ENCODE data around the gene PAPPA2.

Gene PAPPA2

GRCh38 chr1:176852124-176852523 is 389.1 kb downstream of the PAPPA2 start:
- H3K27ac ChIP-seq (ENCODE audit: low read depth, low read length, poor library complexity, severe bottlenecking), result no peak overlapping the region
- TF ChIP-seq EZH2 (IDR thresholded peaks at IDR 0.05; ENCODE audit: borderline replicate concordance, low read length), result no peak
- TF ChIP-seq CTCF (IDR thresholded peaks at IDR 0.05; ENCODE audit: low read length), result no peak
- H3K9me2 ChIP-seq (ENCODE audit: low read depth, low read length), result no peaks in the 10 kb centered on the region
- H3K9me3 ChIP-seq (ENCODE audit: low read length), result no peaks in the 10 kb centered on the region
- no peaks in the 10 kb centered on the region for H4K20me1 ChIP-seq (ENCODE audit: insufficient read depth, low read length)
- H3K9ac ChIP-seq (ENCODE audit: low read length), result no peak overlapping the region
- no peak overlapping the region for H2AFZ ChIP-seq (ENCODE audit: low read length)
- no peaks in the 10 kb centered on the region for H3K79me2 ChIP-seq (ENCODE audit: insufficient read depth, low read length)
- no peaks in the 10 kb centered on the region for H3K27me3 ChIP-seq (ENCODE audit: insufficient read depth, low read length)
- no peaks in the 10 kb centered on the region for H3K4me1 ChIP-seq (ENCODE audit: insufficient read depth, low read length, severe bottlenecking)
- no peak overlapping the region for H3K4me3 ChIP-seq (ENCODE audit: low read depth, low read length, poor library complexity, severe bottlenecking)
- no peaks in the 10 kb centered on the region for H3F3A ChIP-seq (ENCODE audit: insufficient read depth, low read length)
- H3K36me3 ChIP-seq (ENCODE audit: insufficient read depth, low read length), result no peaks in the 10 kb centered on the region
- no peak overlapping the region for H3K4me2 ChIP-seq (ENCODE audit: low read length)

GRCh38 chr1:176853503-176853902 is 390.5 kb downstream of the PAPPA2 start:
- Histone ChIP-seq H3K4me2 (ENCODE audit: low read length) (no peak overlapping the region), H3K9ac (ENCODE audit: low read length) (no peak overlapping the region), H3K4me1 (ENCODE audit: insufficient read depth, low read length, severe bottlenecking) (no peaks in the 10 kb centered on the region), H2AFZ (ENCODE audit: low read length) (no peak overlapping the region), H4K20me1 (ENCODE audit: insufficient read depth, low read length) (no peaks in the 10 kb centered on the region), H3K27me3 (ENCODE audit: insufficient read depth, low read length) (no peaks in the 10 kb centered on the region), H3K9me3 (ENCODE audit: low read length) (no peaks in the 10 kb centered on the region), H3F3A (ENCODE audit: insufficient read depth, low read length) (no peaks in the 10 kb centered on the region), H3K36me3 (ENCODE audit: insufficient read depth, low read length) (no peaks in the 10 kb centered on the region), H3K27ac (ENCODE audit: low read depth, low read length, poor library complexity, severe bottlenecking) (no peak overlapping the region), H3K4me3 (ENCODE audit: low read depth, low read length, poor library complexity, severe bottlenecking) (no peak overlapping the region), H3K9me2 (ENCODE audit: low read depth, low read length) (no peaks in the 10 kb centered on the region), H3K79me2 (ENCODE audit: insufficient read depth, low read length) (no peaks in the 10 kb centered on the region)
- no peak for TF ChIP-seq EZH2 (IDR thresholded peaks at IDR 0.05; ENCODE audit: borderline replicate concordance, low read length)
- no peak for TF ChIP-seq CTCF (IDR thresholded peaks at IDR 0.05; ENCODE audit: low read length)

- H3K79me2 ChIP-seq (ENCODE audit: insufficient read depth, low read length), result no peaks in the 10 kb centered on the region
- H3F3A ChIP-seq (ENCODE audit: insufficient read depth, low read length), result no peaks in the 10 kb centered on the region
- TF ChIP-seq CTCF (IDR thresholded peaks at IDR 0.05; ENCODE audit: low read length), result no peak
- TF ChIP-seq EZH2 (IDR thresholded peaks at IDR 0.05; ENCODE audit: borderline replicate concordance, low read length), result no peak
- no peak overlapping the region for H3K9ac ChIP-seq (ENCODE audit: low read length)
- H3K4me2 ChIP-seq (ENCODE audit: low read length), result no peak overlapping the region
- H3K36me3 ChIP-seq (ENCODE audit: insufficient read depth, low read length), result no peaks in the 10 kb centered on the region
- no peak overlapping the region for H3K27ac ChIP-seq (ENCODE audit: low read depth, low read length, poor library complexity, severe bottlenecking)
- no peaks in the 10 kb centered on the region for H4K20me1 ChIP-seq (ENCODE audit: insufficient read depth, low read length)
- H3K4me3 ChIP-seq (ENCODE audit: low read depth, low read length, poor library complexity, severe bottlenecking), result no peak overlapping the region
- no peaks in the 10 kb centered on the region for H3K4me1 ChIP-seq (ENCODE audit: insufficient read depth, low read length, severe bottlenecking)
- H3K27me3 ChIP-seq (ENCODE audit: insufficient read depth, low read length), result no peaks in the 10 kb centered on the region
- no peak overlapping the region for H2AFZ ChIP-seq (ENCODE audit: low read length)
- no peaks in the 10 kb centered on the region for H3K9me2 ChIP-seq (ENCODE audit: low read depth, low read length)
- no peaks in the 10 kb centered on the region for H3K9me3 ChIP-seq (ENCODE audit: low read length)
These were observed 391.1 kb downstream of the PAPPA2 start for GRCh38 chr1:176854121-176854520.
